Neural cell (in vitro differentiated cells): ENCODE results near the gene LRMDA. TPM values are rescaled to one million over a fixed set of nuclear protein-coding genes. Genes with fewer than 3 reads are reported as not detected.

Experiments
- H2AFZ ChIP-seq: fragments of 200-600, 300-800 bp; sonication (generic), shearing (Covaris generic); 2 replicates; pipeline ENCODE4 v1.6.0; 2014; ENCODE audit warnings: low read depth, mild to moderate bottlenecking, antibody characterized with exemption, low read length, moderate library complexity
- H3F3A ChIP-seq: fragments of 200-600 bp; shearing (Covaris generic); 2 replicates; pipeline ENCODE4 v1.6.1; 2016; ENCODE audit warnings: mild to moderate bottlenecking, moderate library complexity, mixed read lengths, antibody characterized with exemption, low read length; ENCODE audit not compliant: insufficient read depth, poor library complexity, severe bottlenecking
- H3K27ac ChIP-seq: fragments of 200-600, 300-800 bp; sonication (generic), shearing (Covaris generic); 2 replicates; pipeline ENCODE4 v1.5.1; 2014; ENCODE audit warnings: mild to moderate bottlenecking, low read length, moderate library complexity
- H3K27me3 ChIP-seq: fragments of 300-800, 200-600 bp; sonication (generic), shearing (Covaris generic); 2 replicates; pipeline ENCODE4 v1.6.0; 2014; ENCODE audit warnings: mild to moderate bottlenecking, low read depth, low read length, moderate library complexity; ENCODE audit not compliant: insufficient read depth
- H3K36me3 ChIP-seq: fragments of 300-800, 200-600 bp; sonication (generic), shearing (Covaris generic); 2 replicates; pipeline ENCODE4 v1.5.1; 2014; ENCODE audit warnings: mild to moderate bottlenecking, antibody characterized with exemption, low read length, moderate library complexity; ENCODE audit not compliant: insufficient read depth
- H3K4me2 ChIP-seq: fragments of 300-800, 200-600 bp; sonication (generic), shearing (Covaris generic); 2 replicates; pipeline ENCODE4 v1.6.0; 2014; ENCODE audit warnings: mild to moderate bottlenecking, low read length
- H3K4me3 ChIP-seq: fragments of 300-800, 200-600 bp; sonication (generic), shearing (Covaris generic); 2 replicates; pipeline ENCODE4 v1.5.1; 2014; ENCODE audit warnings: mild to moderate bottlenecking, low read length, moderate library complexity
- H3K79me2 ChIP-seq: fragments of 200-600 bp; shearing (Covaris generic); replicated peaks from 2 replicates; pipeline ENCODE4 v1.6.0; 2014; ENCODE audit warnings: mild to moderate bottlenecking, low read length, moderate library complexity; ENCODE audit not compliant: insufficient read depth
- H3K9ac ChIP-seq: fragments of 300-800, 200-600 bp; sonication (generic), shearing (Covaris generic); 2 replicates; pipeline ENCODE4 v1.6.1; 2016; ENCODE audit warnings: mild to moderate bottlenecking, low read length, mixed read lengths
- H3K9me2 ChIP-seq: fragments of 200-600 bp; shearing (Covaris generic); 2 replicates; pipeline ENCODE4 v1.6.1; 2016; ENCODE audit warnings: mild to moderate bottlenecking, low read length, mixed read lengths; ENCODE audit not compliant: insufficient read depth
- H3K9me3 ChIP-seq: fragments of 200-600, 300-800 bp; sonication (generic), shearing (Covaris generic); 2 replicates; pipeline ENCODE4 v1.6.1; 2016; ENCODE audit warnings: mild to moderate bottlenecking, mixed run types, low read length, moderate library complexity, mixed read lengths
- H4K20me1 ChIP-seq: fragments of 200-600 bp; shearing (Covaris generic); 2 replicates; pipeline ENCODE4 v1.6.1; 2016; ENCODE audit warnings: mild to moderate bottlenecking, mixed run types; ENCODE audit not compliant: insufficient read depth
- CTCF ChIP-seq: fragments of 450-650 bp; IDR thresholded peaks from 2 replicates; pipeline ENCODE4 v1.5.1; 2014; ENCODE audit warnings: antibody characterized with exemption, mild to moderate bottlenecking, moderate library complexity; ENCODE audit not compliant: poor library complexity, severe bottlenecking
- EP300 ChIP-seq: fragments of 450-650 bp; conservative IDR thresholded peaks from 2 replicates; pipeline ENCODE4 v1.6.1; 2014; ENCODE audit warnings: antibody characterized with exemption, mild to moderate bottlenecking, moderate library complexity; ENCODE audit not compliant: poor library complexity, severe bottlenecking
- EZH2 ChIP-seq: fragments of 200-600, 300-800 bp; shearing (Covaris generic), sonication (generic); IDR thresholded peaks from 2 replicates; pipeline ENCODE4 v1.6.1; 2014; ENCODE audit warnings: antibody characterized with exemption, low read length, borderline replicate concordance, mild to moderate bottlenecking; ENCODE audit not compliant: insufficient read depth, poor library complexity, severe bottlenecking
- MXI1 ChIP-seq: fragments of 450-650 bp; conservative IDR thresholded peaks from 2 replicates; pipeline ENCODE4 v1.6.1; 2014; ENCODE audit warnings: antibody characterized with exemption, mild to moderate bottlenecking; ENCODE audit not compliant: poor library complexity, severe bottlenecking
- POLR2AphosphoS5 ChIP-seq: IDR thresholded peaks from 2 replicates; pipeline ENCODE4 v1.6.1; 2012
- RAD21 ChIP-seq: fragments of 450-650 bp; conservative IDR thresholded peaks from 2 replicates; pipeline ENCODE4 v1.6.1; 2014; ENCODE audit warnings: antibody characterized with exemption, mild to moderate bottlenecking, moderate library complexity
- REST ChIP-seq: IDR thresholded peaks from 2 replicates; pipeline ENCODE4 v1.6.1; 2012; ENCODE audit warnings: borderline replicate concordance
- SMC3 ChIP-seq: fragments of 450-650 bp; conservative IDR thresholded peaks from 2 replicates; pipeline ENCODE4 v1.6.1; 2014; ENCODE audit warnings: antibody characterized with exemption, mild to moderate bottlenecking, moderate library complexity; ENCODE audit not compliant: poor library complexity
- TAF1 ChIP-seq: IDR thresholded peaks from 2 replicates; pipeline ENCODE4 v1.6.1; 2012; ENCODE audit warnings: low read depth
- polyA plus RNA-seq: library from polyadenylated mRNA; depleted of rRNA; stranded (reverse); fragments of >200 nt; gene quantifications from 2 replicates; pipeline ENCODE4 v1.2.3, GENCODE V29; 2014

The LRMDA gene
- polyA plus RNA-seq, 1 donor from 2014 or later, result 5.6 TPM

- no peaks in the 10 kb centered on the region for H3K9me3 ChIP-seq
- no peak overlapping the region for H3K27ac ChIP-seq
- H3F3A ChIP-seq, result no peaks in the 10 kb centered on the region
- no peak overlapping the region for H3K4me2 ChIP-seq
- H4K20me1 ChIP-seq, result no peaks in the 10 kb centered on the region
- H3K4me3 ChIP-seq, result no peak overlapping the region
- H3K79me2 ChIP-seq, result no peaks in the 10 kb centered on the region
- no peak overlapping the region for H3K9ac ChIP-seq
- H2AFZ ChIP-seq, result no peak overlapping the region
- no peaks in the 10 kb centered on the region for H3K27me3 ChIP-seq
- H3K9me2 ChIP-seq, result no peaks in the 10 kb centered on the region
- TF ChIP-seq RAD21 (peak; percentile 23), EZH2 (no peak), SMC3 (peak; percentile 27)
- no peaks in the 10 kb centered on the region for H3K36me3 ChIP-seq
These were observed 478.6 kb downstream of the LRMDA start for GRCh38 chr10:75910032-75910431.

GRCh38 chr10:75911426-75911825 lies 480.0 kb downstream of the LRMDA start:
- TF ChIP-seq REST (no peak), EZH2 (no peak), CTCF (no peak), SMC3 (no peak), TAF1 (no peak), POLR2AphosphoS5 (no peak), EP300 (no peak), RAD21 (no peak), MXI1 (no peak)
- Histone ChIP-seq H3K9me2 (no peaks in the 10 kb centered on the region), H3K79me2 (no peaks in the 10 kb centered on the region), H3K36me3 (no peaks in the 10 kb centered on the region), H3K27me3 (no peaks in the 10 kb centered on the region), H3K27ac (no peak overlapping the region), H3K9me3 (no peaks in the 10 kb centered on the region), H3F3A (no peaks in the 10 kb centered on the region), H3K4me2 (no peak overlapping the region), H3K9ac (no peak overlapping the region), H4K20me1 (no peaks in the 10 kb centered on the region), H3K4me3 (no peak overlapping the region), H2AFZ (no peak overlapping the region)

- Histone ChIP-seq H3F3A (no peaks in the 10 kb centered on the region), H2AFZ (no peak overlapping the region), H3K27me3 (no peaks in the 10 kb centered on the region), H3K9me2 (no peaks in the 10 kb centered on the region), H3K9ac (no peak overlapping the region), H3K9me3 (no peaks in the 10 kb centered on the region), H3K27ac (no peak overlapping the region), H3K79me2 (no peaks in the 10 kb centered on the region), H3K4me3 (no peak overlapping the region), H3K4me2 (no peak overlapping the region), H4K20me1 (no peaks in the 10 kb centered on the region), H3K36me3 (no peaks in the 10 kb centered on the region)
- no peak for TF ChIP-seq EZH2
- TF ChIP-seq MXI1, result no peak
- no peak for TF ChIP-seq TAF1
- no peak for TF ChIP-seq EP300
- TF ChIP-seq REST, result no peak
- TF ChIP-seq POLR2AphosphoS5, result no peak
- TF ChIP-seq CTCF, result no peak
- TF ChIP-seq RAD21, result no peak
- no peak for TF ChIP-seq SMC3
These were observed 485.5 kb downstream of the LRMDA start for GRCh38 chr10:75916906-75917305.
